SJSA1 (cell line): ENCODE measurements around the gene JMJD8. TPM values are rescaled to one million over a fixed set of nuclear protein-coding genes. Genes with fewer than 3 reads are reported as not detected.

Source experiments
- DNase-seq, 2 experiments: peaks; one replicate each; pipeline ENCODE4 v3.0.0-alpha.2; 2015 to 2020; ENCODE audit warnings: low spot score in 2 of 2, low read depth in 1 of 2
- H3K27ac ChIP-seq: fragments of 250-450 bp; sonication (Bioruptor Pico); 2 replicates; pipeline ENCODE4 v1.5.1; 2020; ENCODE audit warnings: mild to moderate bottlenecking, moderate library complexity
- H3K27me3 ChIP-seq: fragments of 250-450 bp; sonication (Bioruptor Pico); replicated peaks from 2 replicates; pipeline ENCODE4 v1.5.1; 2020; ENCODE audit warnings: mild to moderate bottlenecking, moderate library complexity
- H3K36me3 ChIP-seq: fragments of 250-450 bp; sonication (Bioruptor Pico); 2 replicates; pipeline ENCODE4 v1.5.1; 2020; ENCODE audit warnings: mild to moderate bottlenecking
- H3K4me1 ChIP-seq: fragments of 250-450 bp; sonication (Bioruptor Pico); replicated peaks from 2 replicates; pipeline ENCODE4 v1.6.1; 2021; ENCODE audit warnings: mild to moderate bottlenecking
- H3K4me3 ChIP-seq: fragments of 250-450 bp; sonication (Bioruptor Pico); 2 replicates; pipeline ENCODE4 v1.5.1; 2020; ENCODE audit warnings: mild to moderate bottlenecking
- H3K9me3 ChIP-seq: fragments of 250-450 bp; sonication (Bioruptor Pico); replicated peaks from 2 replicates; pipeline ENCODE4 v1.5.1; 2020; ENCODE audit warnings: mild to moderate bottlenecking
- total RNA-seq: library from RNA; depleted of rRNA; stranded (reverse); fragments of >200 nt; shearing (Covaris generic); gene quantifications from 2 replicates; pipeline ENCODE4 v1.2.3, GENCODE V29; 2014

JMJD8 gene
- total RNA-seq, 1 experiment from 2014 or later, result 25.7 TPM

- Histone ChIP-seq H3K27me3 (peaks cover 39% of the 10 kb centered on the region), H3K9me3 (no peaks in the 10 kb centered on the region), H3K27ac (no peak overlapping the region), H3K36me3 (no peaks in the 10 kb centered on the region), H3K4me1 (peaks cover 19% of the 10 kb centered on the region), H3K4me3 (no peak overlapping the region)
- DNase-seq, result peak; percentile 66 to 85
These were observed 25.7 kb upstream of the JMJD8 start for GRCh38 chr16:709566-710499.

GRCh38 chr16:708959-709358 lies 24.8 kb upstream of the JMJD8 start:
- Histone ChIP-seq H3K36me3 (no peaks in the 10 kb centered on the region), H3K27ac (no peak overlapping the region), H3K4me1 (peaks cover 11% of the 10 kb centered on the region), H3K27me3 (peaks cover 48% of the 10 kb centered on the region), H3K4me3 (no peak overlapping the region), H3K9me3 (no peaks in the 10 kb centered on the region)
- DNase-seq, result no peak

- H3K4me1 ChIP-seq, result peaks cover 11% of the 10 kb centered on the region
- no peaks in the 10 kb centered on the region for H3K36me3 ChIP-seq
- H3K9me3 ChIP-seq, result no peaks in the 10 kb centered on the region
- H3K27ac ChIP-seq, result no peak overlapping the region
- no peak for DNase-seq
- peaks cover 57% of the 10 kb centered on the region for H3K27me3 ChIP-seq
- H3K4me3 ChIP-seq, result no peak overlapping the region
These were observed 23.9 kb upstream of the JMJD8 start for GRCh38 chr16:708019-708418.

GRCh38 chr16:707062-707538 lies 23.0 kb upstream of the JMJD8 start:
- no peak overlapping the region for H3K4me3 ChIP-seq
- peaks cover 67% of the 10 kb centered on the region for H3K27me3 ChIP-seq
- no peak for DNase-seq
- peaks cover 6% of the 10 kb centered on the region for H3K4me1 ChIP-seq
- H3K27ac ChIP-seq, result no peak overlapping the region
- no peaks in the 10 kb centered on the region for H3K9me3 ChIP-seq
- no peaks in the 10 kb centered on the region for H3K36me3 ChIP-seq

- Histone ChIP-seq H3K4me3 (no peak overlapping the region), H3K9me3 (no peaks in the 10 kb centered on the region), H3K36me3 (no peaks in the 10 kb centered on the region), H3K27ac (no peak overlapping the region), H3K27me3 (peaks cover 73% of the 10 kb centered on the region), H3K4me1 (peaks cover 6% of the 10 kb centered on the region)
- DNase-seq, result no peak
These were observed 22.3 kb upstream of the JMJD8 start for GRCh38 chr16:706189-707061.

- no peak within 1 kb of the TSS for H3K27ac ChIP-seq
- no peaks in the 10 kb centered on the region for H3K9me3 ChIP-seq
- no peak within 1 kb of the TSS for H3K4me3 ChIP-seq
- peaks cover 77% of the 10 kb centered on the region for H3K27me3 ChIP-seq
- H3K36me3 ChIP-seq, result no peaks in the 10 kb centered on the region
- H3K4me1 ChIP-seq, result peaks cover 6% of the 10 kb centered on the region
- no peak for DNase-seq
These were observed 21.5 kb upstream of the JMJD8 start, which contains the start of gene FBXL16 for GRCh38 chr16:705431-706188. Gene FBXL16, minus strand, starts transcription at chr16:705801. Its CDS starts 8,396 bp downstream, at chr16:697405.

GRCh38 chr16:704552-705380 lies 20.6 kb upstream of the JMJD8 start:
- DNase-seq, result no peak
- Histone ChIP-seq H3K4me3 (no peak overlapping the region), H3K4me1 (peaks cover 2% of the 10 kb centered on the region), H3K36me3 (no peaks in the 10 kb centered on the region), H3K27ac (no peak overlapping the region), H3K9me3 (no peaks in the 10 kb centered on the region), H3K27me3 (peaks cover 77% of the 10 kb centered on the region)

GRCh38 chr16:704047-704446 lies 19.9 kb upstream of the JMJD8 start:
- H3K27ac ChIP-seq, result no peak overlapping the region
- no peaks in the 10 kb centered on the region for H3K4me1 ChIP-seq
- H3K9me3 ChIP-seq, result no peaks in the 10 kb centered on the region
- no peaks in the 10 kb centered on the region for H3K36me3 ChIP-seq
- no peak for DNase-seq
- H3K27me3 ChIP-seq, result peaks cover 77% of the 10 kb centered on the region
- no peak overlapping the region for H3K4me3 ChIP-seq

- H3K27ac ChIP-seq, result no peak overlapping the region
- no peak for DNase-seq
- H3K27me3 ChIP-seq, result peaks cover 80% of the 10 kb centered on the region
These were observed 19.3 kb upstream of the JMJD8 start for GRCh38 chr16:703406-703805.

GRCh38 chr16:702341-702740 lies 18.2 kb upstream of the JMJD8 start:
- Histone ChIP-seq H3K27ac (no peak overlapping the region), H3K36me3 (no peaks in the 10 kb centered on the region), H3K4me1 (no peaks in the 10 kb centered on the region), H3K4me3 (no peak overlapping the region), H3K27me3 (peaks cover 84% of the 10 kb centered on the region), H3K9me3 (no peaks in the 10 kb centered on the region)
- DNase-seq, result no peak

More at GRCh38 chr16:703406-703805, 19.3 kb upstream of the JMJD8 start:
- no peaks in the 10 kb centered on the region for H3K4me1 ChIP-seq
- no peaks in the 10 kb centered on the region for H3K9me3 ChIP-seq
- no peaks in the 10 kb centered on the region for H3K36me3 ChIP-seq
- no peak overlapping the region for H3K4me3 ChIP-seq

GRCh38 chr16:700684-701584 lies 16.8 kb upstream of the JMJD8 start:
- no peak overlapping the region for H3K27ac ChIP-seq
- no peak for DNase-seq
- peaks cover 76% of the 10 kb centered on the region for H3K27me3 ChIP-seq

More at GRCh38 chr16:700684-701584, 16.8 kb upstream of the JMJD8 start:
- H3K36me3 ChIP-seq, result no peaks in the 10 kb centered on the region
- H3K4me1 ChIP-seq, result no peaks in the 10 kb centered on the region
- H3K4me3 ChIP-seq, result no peak overlapping the region
- no peaks in the 10 kb centered on the region for H3K9me3 ChIP-seq
